Endothelial cell of hepatic sinusoid (primary cell): ENCODE measurements around the gene JARID2.
"Not testable (repeated sequence)": the region's sequence is repeated elsewhere in the genome, so short reads cannot be mapped to it uniquely, and the experiment has no call there.

Source experiments
- in situ Hi-C: cut with HindIII; loops from 2 replicates; pipeline ENCODE4 v1.10.0; 2017; ENCODE audit warnings: low sequenced_read_pairs

The JARID2 gene

DNA sequence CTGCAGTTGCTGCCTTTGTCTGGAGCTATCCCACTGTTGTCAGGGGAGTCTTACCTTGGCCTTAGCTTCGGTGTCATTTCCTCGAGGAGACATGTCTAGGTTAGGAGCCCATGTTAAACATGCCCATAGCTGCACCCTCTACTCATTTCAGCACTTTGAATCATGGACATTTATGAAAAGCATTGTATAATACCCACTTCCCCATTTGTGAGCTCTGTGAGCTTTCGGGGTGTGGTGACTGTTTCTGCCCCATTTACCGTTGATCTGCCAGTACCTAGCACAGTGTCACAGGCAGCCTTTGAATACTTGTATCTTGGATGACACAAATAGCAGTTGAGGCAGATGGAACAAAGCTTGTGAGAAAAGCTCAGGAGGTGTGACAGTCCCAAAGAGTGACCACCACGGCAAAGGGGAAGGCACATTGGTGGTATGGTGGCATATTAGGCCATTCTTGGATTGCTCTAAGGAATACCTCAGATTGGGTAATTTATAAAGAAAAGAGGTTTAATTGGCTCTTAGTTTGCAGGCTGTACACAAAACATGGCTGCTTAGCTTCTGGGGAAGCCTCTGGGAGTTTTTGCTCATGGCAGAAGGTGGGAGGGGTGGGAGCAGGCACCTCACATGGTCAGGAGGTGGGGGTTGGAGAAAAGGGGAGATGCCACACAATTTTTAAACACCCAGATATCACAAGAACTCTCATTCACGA, 42.0 kb downstream of the JARID2 start:
- in situ Hi-C loops, result loop anchor here (5.0 kb wide), 1 partner anchor 89 kb away; no protein-coding TSS in a partner anchor

DNA sequence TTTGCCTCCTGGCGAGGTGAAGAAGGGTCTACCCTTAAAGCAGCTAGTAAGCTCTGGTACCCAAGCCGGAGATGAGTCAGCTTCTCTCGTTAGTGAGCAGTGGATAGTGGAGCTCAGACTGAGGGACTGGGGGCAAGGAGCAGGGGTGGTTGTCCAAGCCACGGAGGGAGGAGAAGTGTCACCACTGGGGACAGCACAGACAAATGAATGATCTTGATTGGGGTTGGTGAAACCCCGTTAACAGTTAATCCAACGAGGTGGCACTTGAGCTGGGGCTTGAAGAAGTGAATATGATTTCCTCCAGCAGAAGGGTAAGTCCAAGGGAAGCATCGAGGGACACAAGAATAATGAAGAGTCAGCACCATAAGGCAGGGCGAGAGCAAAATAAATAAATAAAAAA, 43.0 kb downstream of the JARID2 start:
- in situ Hi-C loops, result loop anchor here (5.0 kb wide), 1 partner anchor 88 kb away; no protein-coding TSS in a partner anchor

DNA sequence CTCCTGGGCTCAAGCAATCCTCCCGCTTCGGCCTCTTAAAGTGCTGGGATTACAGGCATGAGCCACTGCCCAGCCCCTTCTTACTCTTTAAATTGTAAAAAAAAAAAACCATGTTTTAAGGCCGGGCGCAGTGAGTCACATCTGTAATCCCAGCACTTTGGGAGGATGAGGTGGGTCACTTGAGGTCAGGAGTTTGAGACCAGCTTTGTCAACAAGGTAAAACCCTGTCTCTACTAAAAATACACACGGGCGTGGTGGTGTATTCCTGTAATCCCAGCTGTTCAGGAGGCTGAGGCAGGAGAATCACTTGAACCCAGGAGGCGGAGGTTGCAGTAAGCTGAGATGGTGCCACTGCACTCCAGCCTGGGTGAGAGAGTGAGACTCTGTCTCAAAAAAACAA, 43.6 kb downstream of the JARID2 start:
- in situ Hi-C loops, result loop anchor here (5.0 kb wide), 1 partner anchor 88 kb away; no protein-coding TSS in a partner anchor

DNA sequence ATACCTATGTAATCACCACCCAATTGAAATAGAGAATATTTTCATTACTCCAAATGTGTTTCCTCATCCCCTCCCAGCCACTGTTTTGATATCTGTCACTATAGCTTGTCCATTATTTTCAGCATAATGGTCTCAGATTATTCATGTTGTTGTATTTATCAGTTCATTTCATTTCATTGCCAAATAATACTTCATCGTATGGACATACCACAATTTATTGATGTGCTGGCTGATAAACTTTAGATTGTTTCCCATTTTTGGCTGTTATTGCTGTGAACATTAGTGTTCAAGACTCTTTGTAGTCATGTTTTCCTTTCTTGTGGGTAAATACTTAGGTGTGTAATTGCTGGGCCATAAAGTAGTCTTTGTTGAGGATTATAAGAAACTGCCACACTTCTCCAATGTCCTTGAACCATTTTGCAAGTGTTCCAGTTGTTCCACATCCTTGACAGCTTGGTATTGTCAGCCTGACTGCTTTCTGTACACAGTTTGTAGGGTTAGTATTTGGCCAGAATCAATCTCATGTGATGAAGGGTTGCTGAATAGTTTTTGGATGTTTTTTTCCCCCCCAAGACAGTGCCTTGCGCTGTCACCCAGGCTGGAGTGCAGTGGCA, 44.3 kb downstream of the JARID2 start:
- in situ Hi-C loops, result no loop called here

DNA sequence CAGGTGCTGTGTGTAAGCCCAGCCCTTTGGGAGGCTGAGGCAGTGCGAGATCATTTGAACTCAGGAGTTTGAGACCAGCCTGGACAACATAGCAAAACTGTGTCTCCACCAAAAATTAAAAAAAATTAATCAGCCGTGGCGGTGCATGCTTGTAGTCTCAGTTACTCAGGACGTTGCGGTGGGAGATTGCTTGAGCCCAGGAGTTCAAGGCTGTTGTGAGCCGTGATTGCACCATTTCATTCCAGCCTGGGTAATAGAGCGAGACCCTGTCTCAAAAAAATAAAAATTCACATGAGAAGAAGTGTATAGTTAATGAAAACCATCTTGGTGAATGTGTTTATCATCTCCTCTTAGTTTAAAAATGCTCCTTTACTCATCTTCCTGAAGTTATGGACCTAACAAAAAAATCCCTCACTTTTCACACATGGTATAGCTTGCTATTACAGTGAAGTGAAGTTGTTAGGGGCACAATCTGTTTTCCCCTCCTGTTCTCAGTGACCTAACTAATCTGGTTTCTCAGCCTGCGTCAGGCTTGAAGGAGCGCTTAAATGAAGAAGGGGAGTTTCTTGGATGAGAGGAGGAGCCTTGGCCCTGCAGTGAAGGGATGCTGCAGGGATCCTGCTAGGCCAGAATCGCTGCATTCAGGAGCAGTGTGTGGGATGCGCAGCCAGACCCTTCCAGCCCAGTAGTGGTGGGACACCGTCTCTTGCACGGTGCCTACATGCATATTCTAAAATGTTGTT, 45.3 kb downstream of the JARID2 start:
- in situ Hi-C loops, result no loop called here

DNA sequence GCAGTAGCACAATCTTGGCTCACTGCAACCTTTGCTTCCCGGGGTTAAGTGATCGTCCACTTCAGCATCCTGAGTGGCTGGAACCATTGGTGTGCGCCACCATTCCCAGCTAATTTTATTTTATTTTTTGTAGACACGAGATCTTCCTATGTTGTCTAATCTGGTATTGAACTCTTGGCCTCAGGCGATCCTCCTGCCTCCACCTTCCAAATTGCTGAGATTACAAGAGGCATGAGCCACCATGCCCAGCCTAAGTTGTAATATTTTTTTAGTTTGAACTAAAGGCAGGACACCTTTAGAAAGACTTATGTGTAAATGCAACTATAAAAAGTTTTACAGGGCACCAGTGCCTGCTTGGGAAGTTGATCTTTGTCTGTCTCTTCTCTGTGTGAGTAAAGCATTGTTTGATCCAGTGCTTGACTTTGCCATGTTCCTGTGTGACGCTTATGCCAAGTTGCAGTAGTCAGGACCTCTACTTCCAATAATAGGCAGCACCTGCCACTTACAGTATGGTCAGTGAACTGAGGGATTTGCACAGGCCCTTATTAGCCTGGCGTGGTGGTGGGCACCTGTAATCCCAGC, 46.9 kb downstream of the JARID2 start:
- in situ Hi-C loops, result no loop called here

DNA sequence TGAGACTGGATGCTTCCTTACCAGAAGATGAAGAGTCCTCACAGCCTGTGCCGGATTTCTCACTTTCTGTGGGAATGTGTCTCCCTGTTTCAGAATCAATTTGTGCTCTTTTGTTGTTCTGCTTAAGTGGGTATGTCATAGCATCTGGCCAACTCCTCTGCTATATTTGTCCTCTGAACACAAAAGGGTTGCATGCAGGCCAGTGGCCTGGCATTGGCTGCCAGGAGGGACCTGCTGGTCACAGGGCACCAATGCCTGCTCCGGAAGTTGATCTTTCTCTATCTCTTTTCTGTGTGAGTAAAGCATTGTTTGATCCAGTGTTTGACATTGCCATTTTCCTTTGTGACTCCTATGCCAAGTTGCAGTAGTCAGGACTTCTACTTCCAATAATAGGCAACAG, 47.8 kb downstream of the JARID2 start:
- in situ Hi-C loops, result no loop called here

DNA sequence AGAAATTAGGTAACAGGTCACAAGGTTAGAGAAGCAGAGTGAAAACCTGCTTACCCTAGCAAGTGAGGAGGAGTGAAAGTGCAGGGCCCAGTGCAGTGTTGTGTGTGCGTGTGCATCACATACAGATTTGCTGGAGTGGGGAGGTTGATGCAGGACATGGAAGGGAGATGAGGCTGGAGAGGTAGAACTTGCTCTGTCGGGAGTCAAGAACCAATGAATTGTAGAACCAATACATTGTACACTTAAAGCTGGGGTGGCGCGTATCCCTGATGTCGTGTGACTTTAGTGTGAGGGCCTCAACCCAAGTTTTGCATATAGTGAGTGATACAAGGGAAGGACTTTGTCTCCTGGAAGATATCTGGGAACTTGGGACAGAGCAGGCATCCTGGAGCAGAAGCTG, 48.6 kb downstream of the JARID2 start:
- in situ Hi-C loops, result no loop called here

DNA sequence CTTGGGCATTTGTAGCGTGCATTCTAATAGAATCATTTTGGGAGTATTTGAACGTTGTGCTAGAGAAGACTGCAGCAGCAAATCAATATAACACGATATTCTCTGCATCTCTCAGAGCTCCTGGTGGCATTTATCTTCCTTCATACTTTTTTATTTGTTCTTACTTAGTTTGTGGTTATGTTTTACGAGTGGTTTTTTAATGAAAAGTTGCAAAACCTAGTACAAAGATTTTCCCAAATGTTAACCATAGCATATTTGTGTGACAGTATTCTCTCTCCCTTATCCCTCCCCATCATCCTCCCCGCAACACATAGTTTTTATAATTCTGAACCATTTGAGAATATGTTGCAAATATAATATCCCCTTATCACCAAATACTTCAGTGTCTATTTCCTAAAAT, 50.4 kb downstream of the JARID2 start:
- in situ Hi-C loops, result no loop called here

DNA sequence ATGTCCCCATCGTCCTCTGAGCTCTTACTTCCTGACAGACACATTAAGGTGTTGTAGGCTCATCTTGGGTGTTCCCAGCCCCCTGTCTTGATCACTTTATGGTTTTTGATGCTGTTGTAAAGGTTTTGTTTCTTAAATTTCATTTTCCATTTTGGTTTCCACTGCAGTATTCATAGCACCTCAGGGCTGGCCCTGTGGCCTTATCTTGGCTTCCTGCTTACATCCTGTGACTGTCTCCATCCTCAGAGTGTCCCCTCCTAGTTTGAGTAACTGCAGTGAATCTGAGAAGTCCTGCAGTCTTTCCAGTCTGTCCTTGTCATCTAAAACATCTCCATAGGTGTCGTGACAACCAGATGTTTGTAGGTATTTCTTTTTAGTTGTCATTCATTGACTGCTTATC, 50.9 kb downstream of the JARID2 start:
- in situ Hi-C loops, result no loop called here

DNA sequence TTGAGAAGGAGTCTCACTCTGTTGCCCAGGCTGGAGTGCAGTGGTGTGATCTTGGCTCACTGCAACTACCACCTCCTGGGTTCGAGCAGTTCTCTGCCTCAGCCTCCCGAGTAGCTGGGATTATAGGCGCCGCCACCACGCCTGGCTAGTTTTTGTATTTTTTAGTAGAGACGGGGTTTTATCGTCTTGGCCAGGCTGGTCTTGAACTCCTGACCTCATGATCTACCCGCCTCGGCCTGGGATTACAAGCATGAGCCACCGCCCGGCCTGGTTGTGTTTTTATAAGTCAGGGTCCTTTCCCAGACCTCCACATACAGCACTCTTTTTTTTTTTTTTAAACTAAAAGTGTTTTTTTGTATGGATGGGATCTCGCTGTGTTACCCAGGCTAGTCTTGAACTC, 51.3 kb downstream of the JARID2 start:
- in situ Hi-C loops, result not testable (repeated sequence)

DNA sequence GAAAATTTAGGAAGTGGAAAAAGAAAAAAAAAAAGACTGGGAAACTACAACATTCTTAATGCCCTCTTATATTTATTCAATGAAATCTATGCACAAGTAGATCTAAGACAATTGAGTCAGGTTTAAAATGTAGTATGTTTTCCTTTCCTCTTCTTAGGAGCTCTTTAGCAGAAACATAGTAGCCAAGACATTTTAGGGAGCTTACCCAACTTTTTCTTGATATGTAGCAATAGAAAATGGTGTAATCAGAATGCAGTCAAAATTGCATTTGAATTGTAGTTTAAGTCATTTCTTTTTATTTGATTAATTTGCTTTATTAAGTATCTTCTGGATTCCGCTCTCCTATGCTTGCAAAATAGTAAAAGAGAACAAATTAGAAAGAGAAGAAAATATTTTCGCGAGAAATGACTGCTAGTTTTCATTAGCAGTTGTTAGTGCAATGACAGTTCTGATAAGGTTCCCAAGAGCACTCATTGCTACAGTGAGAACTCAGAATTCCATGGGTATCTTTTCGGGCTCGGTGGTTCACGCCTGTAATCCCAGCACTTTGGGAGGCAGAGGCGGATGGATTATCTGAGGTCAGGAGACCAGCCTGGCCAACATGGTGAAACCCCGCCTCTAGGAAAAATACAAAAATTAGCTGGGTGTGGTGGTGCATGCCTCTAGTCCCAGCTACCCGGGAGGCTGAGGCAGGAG, 52.2 kb downstream of the JARID2 start:
- in situ Hi-C loops, result no loop called here

DNA sequence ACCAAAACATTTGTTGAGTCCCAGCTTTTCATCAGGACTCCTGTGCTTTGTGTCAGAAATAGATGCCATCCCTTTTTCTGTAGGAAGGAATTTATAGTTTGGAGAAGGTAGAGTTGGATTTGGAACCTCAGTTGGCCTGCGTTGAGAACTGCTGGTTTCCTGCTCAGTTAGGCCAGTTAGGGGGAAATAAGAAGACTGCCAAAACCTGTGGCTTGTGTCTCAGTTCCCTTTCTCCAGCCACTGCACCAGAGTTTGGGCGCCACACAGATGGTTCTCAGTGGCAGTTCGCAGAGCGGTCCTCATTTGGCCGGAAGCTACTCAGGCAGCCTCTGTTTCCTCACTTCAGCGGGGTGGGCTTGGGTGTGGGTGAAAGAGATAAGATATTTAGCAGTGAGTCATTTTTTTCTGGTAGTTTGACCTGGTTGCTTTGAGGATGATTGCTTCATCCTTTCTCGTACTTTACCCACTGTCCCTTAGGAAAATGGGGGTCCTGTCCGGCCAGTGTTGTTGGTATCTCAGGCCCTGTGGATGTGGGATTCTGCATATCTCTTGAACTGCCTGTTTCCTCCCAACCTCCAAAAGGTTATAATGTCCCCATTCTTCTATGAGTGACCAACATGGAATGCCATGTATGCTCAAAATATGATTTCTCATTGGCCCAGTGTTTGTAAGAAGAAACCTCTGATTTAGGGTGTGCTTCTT, 53.7 kb downstream of the JARID2 start:
- in situ Hi-C loops, result no loop called here

DNA sequence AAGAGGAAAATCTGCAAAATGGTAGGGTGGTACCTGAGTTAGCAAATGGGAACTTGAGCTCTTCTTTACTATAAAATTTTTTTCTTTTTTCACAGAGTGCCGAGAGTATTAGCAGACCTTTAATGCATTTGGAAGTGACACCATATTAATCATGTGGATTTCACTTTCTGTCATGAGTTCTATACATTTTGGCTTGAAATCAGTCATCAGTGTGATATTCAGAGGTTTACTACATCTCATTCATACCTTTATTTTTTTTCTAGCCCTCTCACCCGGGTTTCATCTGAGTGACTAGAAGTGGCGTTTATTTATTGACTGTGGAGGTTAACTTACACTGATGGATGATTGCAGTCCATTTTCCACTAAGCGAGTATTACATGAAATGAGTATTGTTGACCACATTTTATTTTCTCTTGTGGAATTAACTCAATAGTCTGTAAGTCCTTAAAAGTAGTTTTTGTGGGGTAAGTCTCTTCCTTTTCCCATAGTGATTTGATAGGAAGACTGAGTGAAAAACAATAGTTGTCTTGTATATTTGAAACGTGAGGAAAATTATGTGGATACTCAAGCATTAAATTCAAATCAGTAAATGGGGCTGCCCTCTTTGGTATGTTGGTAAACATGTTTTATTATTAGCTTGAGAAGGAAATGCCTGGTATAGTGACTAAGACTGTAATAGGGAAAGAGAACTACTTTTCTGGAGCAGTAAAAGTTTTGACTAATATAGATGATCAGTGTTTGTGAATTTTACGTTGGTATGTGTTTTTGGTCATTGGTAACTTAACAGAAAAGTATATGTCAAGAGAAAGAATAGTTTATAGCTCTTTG, 55.5 kb downstream of the JARID2 start:
- in situ Hi-C loops, result no loop called here

DNA sequence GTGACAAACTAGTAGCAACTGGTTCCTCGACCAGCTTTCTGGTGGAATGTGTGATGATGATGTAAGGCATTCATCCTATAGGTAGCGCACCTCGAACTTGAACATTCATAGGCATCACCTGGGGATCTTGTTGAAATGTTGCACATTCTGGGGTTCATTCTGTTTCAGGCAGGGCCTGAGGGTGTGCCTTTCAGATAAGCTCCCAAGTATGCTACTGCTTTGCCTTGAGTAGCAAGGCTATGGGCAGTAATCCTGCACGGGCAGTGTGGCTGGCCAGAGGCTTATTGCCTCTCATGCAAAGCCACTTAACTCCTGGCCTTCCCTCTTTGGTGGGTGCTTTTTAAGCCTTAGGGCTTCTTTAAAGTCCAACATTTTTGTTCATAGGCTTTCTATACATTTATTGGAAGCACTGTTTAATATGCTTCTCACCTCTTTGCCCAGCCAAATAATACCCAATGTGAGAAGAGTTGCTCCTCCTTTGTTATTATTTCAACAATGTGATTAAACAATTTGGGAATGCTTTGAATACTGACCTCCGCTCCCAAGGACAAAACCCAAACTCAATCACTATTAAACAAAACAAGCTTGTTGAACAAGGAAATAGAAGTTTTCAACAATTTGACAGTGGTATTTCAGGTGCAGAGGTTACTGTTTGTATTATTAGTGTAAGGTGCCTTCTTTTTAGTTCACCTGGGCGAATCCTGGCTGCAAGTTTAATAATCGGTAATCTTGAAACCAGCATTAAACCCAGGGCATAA, 57.5 kb downstream of the JARID2 start:
- in situ Hi-C loops, result no loop called here

DNA sequence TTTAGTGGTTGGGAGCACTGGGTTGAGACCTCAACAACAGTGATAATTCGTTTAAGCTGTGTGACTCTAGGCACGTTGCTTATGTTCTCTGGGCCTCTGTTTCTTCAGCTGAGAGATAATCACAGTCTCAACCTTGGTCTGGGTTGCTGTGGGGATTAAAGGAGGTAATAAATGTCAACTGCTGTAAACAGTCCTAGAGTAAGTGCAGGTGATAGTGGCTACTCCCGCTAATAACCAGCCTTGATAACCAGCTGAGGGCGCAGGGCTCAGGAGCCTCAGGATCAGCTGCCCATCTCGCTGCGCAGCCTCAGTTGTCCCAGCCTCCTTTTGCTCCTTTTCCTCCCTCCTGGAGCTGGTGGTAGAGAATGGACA, 58.0 kb downstream of the JARID2 start:
- in situ Hi-C loops, result no loop called here

DNA sequence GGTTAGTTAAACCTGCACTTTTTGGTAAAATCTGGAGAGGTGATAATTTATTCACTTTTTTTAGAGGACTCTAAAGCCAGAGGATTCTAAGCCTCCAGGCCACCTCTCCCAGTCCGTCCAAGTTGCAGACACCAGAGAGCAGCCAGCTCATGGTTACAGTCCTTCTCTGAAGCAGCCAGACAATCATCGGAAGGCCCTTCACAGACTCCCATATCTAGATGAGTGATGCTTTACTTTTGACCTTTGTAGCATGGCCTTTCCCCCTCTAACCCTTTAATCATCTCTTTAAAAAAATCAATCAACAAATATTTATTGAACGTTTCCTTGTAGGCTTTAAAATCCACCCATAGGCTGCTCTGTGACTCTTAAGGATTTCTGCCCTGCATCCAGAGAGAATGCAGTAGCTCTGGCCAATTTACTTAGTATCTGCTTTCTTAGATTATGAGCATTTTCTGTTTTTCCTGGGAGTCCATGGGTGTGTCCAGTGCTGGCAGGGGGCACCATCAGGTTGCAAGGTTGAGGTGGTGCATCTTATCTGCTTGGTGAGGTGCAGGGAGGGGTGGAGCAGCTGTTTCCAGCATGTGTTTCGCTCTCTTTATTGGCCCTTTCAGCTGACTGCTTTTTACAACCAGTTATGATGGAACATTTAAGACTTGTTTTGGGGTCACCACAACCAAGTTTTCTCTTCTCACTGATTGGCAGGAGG, 58.6 kb downstream of the JARID2 start:
- in situ Hi-C loops, result no loop called here

DNA sequence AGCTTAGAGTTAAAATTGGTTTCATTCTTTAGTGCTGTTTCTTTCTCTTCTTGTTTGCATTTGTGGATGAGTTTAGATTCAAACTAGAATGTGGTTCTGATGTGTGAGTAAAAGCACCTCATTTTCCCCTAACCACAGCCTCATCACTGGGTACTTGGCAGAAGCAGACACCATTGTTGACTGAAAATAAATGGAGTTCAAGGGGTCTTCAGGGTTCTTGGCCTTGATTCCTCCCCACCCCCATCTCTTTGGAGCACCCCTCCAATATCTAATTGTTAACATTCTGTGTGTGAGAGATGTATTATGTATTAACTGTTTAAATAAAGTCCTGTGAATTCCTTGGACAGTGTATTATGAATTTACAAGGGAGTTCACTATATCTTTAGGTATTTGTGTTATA, 59.6 kb downstream of the JARID2 start:
- in situ Hi-C loops, result no loop called here
